ENCODE measurements around the gene RHOJ.

Gene RHOJ

DNA sequence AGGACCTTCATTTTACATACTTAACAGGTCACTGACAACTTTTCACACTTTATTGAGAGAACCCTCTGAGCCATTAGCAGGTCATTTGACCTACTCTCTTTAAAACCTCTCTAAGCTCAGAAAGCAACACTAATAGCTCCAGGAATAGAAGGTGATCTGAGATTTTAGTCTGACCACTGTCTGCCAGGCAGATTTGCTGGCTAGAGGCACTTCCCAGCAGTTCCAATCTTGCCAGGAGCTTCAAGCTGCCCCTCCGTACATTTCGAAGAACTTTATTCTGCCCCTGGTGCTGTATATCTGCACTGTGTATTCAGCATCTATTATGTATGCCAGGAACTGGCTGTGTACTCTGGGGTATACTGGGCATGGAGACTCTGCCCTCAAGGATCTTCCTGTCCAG is 58.2 kb downstream of the RHOJ start:
- ChIA-PET POLR2A (no interaction called here), CTCF (interaction anchor here (0.9 to 1.5 kb wide), 4 partner anchors 12 to 15 kb away, joined by 3 to 4 read pairs (median 3); no protein-coding TSS in a partner anchor)
- no peak for DNase-seq (ENCODE audit: low read depth, low spot score)

DNA sequence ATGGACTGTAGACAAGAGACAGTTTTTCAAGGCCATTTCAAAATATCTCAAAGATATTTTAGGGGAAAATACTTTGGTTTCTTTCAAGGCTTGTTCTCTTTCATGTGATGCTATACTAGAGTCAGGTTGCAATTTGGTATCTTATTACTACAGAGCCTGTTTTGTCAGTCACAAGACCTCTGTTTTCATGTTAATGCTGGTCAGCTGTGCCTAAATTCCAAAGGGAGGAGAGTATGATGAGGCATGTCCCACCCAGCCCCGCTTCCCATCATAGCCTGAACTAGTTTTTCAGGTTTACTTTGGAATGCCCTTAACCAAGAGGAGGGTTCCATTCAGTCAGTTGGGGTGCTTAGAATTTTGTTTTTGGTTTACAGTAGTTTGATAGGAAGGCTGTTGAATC is 61.9 kb downstream of the RHOJ start:
- DNase-seq (ENCODE audit: low read depth, low spot score) = no peak
- POLR2A ChIA-PET = no interaction called here
- no peak for TF ChIP-seq CTCF (IDR thresholded peaks at IDR 0.05; ENCODE audit: insufficient read depth, low read length, missing control alignments)
- CTCF ChIA-PET = interaction anchor here (1.2 to 1.6 kb wide), 2 partner anchors 8 to 11 kb away, joined by 4 to 10 read pairs; no protein-coding TSS in a partner anchor
- no peak overlapping the region for H3K4me3 ChIP-seq (ENCODE audit: low read depth, low read length)

More for the DNA sequence above, 58.2 kb downstream of the RHOJ start:
- TF ChIP-seq CTCF (IDR thresholded peaks at IDR 0.05; ENCODE audit: insufficient read depth, low read length, missing control alignments) = no peak
- no peak overlapping the region for H3K4me3 ChIP-seq (ENCODE audit: low read depth, low read length)

GRCh38 chr14:63267171-63267570 is 62.9 kb downstream of the RHOJ start:
- DNase-seq (ENCODE audit: low read depth, low spot score) = no peak
- no peak overlapping the region for H3K4me3 ChIP-seq (ENCODE audit: low read depth, low read length)
- ChIA-PET CTCF (interaction anchor here (1.8 kb wide), 1 partner anchor 10 kb away, joined by 8 read pairs; no protein-coding TSS in a partner anchor), POLR2A (no interaction called here)
- TF ChIP-seq CTCF (IDR thresholded peaks at IDR 0.05; ENCODE audit: insufficient read depth, low read length, missing control alignments) = no peak

- TF ChIP-seq CTCF (IDR thresholded peaks at IDR 0.05; ENCODE audit: insufficient read depth, low read length, missing control alignments) = no peak
- H3K4me3 ChIP-seq (ENCODE audit: low read depth, low read length) = no peak overlapping the region
- POLR2A ChIA-PET = no interaction called here
- CTCF ChIA-PET = interaction anchor here (1.8 kb wide), 1 partner anchor 9 kb away, joined by 8 read pairs; no protein-coding TSS in a partner anchor
- no peak for DNase-seq (ENCODE audit: low read depth, low spot score)
These were observed 64.5 kb downstream of the RHOJ start for GRCh38 chr14:63268771-63269170.

DNA sequence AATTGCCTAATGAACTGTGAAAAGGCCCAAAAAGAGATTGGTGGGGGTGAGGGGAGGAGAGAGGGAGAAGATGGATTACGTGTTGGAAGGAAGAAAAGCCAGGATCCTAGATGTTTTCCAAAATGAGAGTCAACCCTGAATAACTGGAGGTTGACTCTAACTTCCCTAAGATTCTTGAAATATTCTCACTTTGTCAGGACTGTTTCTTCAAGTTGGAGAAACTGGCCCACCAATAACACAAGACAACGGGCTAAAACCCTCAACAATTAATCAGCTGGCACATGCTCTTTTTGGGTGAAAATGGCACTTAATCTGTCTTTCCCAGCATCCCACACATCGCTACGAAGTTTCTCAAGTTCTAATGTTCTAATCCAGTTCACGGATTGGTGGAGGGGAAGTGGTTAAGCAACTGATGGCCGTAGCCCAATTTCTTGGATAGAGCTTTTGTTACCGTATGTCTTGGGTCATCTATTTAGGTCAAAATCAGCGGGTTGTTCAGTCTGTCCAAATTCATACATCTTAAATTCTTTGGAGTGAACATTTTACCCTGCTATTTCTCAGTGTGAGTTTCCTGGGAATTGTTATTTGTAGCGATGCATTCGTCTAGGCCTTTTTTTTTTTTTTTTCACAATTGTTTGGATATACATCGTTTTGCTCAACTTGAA is 65.5 kb downstream of the RHOJ start:
- H3K4me3 ChIP-seq (ENCODE audit: low read depth, low read length) = no peak overlapping the region
- ChIA-PET POLR2A (no interaction called here), CTCF (interaction anchor here (0.5 to 1.1 kb wide), 4 partner anchors 10 to 1167 kb away, joined by 3 to 4 read pairs (median 3); no protein-coding TSS in a partner anchor)
- DNase-seq (ENCODE audit: low read depth, low spot score) = no peak
- no peak for TF ChIP-seq CTCF (IDR thresholded peaks at IDR 0.05; ENCODE audit: insufficient read depth, low read length, missing control alignments)

- CTCF ChIA-PET = interaction anchor here (1.1 to 6.2 kb wide), 6 partner anchors 99 to 1107 kb away, joined by 3 to 64 read pairs (median 4); no protein-coding TSS in a partner anchor
- no peak for TF ChIP-seq CTCF (IDR thresholded peaks at IDR 0.05; ENCODE audit: insufficient read depth, low read length, missing control alignments)
- DNase-seq (ENCODE audit: low read depth, low spot score) = no peak
- H3K4me3 ChIP-seq (ENCODE audit: low read depth, low read length) = no peak overlapping the region
- POLR2A ChIA-PET = no interaction called here
These were observed 68.9 kb downstream of the RHOJ start for GRCh38 chr14:63273129-63273528.

Measured in AG04449 (cell line).